IPS DF 19.7 (cell line): ENCODE data around the gene IL18BP.

Experiments
- DNase-seq: peaks from one replicate; pipeline ENCODE4 v3.0.0-alpha.2; 2013; ENCODE audit warnings: low read depth, low spot score

Gene IL18BP

DNA sequence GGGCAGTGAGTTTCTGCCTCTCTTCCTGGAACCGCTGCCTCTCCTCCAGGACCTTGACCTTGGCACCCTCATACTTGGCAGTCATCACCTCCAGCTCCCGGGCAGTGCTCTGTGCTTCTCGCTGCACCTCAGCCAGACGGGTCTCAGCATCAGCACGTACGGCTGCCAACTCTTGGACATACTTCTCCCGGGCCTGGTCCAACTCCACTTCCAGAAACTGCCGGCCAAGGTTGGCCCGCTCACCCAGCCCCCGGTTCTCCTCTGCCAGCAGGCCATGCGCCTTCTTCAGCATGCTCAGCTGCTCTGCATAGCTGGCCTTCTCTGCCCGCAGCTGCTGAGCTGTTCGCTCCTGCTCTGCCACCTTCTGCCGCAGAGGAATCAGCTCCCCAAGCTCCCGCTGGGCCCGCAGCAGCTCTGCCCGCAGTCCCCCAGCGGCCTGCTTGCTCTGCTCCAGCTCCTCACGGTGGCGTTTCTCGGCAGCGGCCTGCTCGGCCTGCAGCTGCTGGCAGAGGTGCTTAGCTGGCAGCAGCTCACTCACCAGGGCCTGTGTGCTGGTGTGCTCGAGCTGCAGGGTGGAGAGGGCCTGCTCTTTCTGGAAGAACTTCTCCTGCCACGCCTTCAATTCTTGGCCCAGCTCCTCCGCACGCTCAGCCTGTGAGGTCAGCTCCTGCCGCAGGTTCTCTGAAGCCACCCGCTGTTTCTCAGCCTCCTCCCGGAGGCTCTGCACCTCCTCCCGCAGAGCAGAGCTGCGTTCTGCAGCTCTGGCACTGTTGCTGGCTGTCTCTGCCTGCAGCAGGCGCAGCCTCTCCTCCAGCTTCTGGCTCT is 14.4 kb downstream of the IL18BP start:
- DNase-seq = no peak

DNA sequence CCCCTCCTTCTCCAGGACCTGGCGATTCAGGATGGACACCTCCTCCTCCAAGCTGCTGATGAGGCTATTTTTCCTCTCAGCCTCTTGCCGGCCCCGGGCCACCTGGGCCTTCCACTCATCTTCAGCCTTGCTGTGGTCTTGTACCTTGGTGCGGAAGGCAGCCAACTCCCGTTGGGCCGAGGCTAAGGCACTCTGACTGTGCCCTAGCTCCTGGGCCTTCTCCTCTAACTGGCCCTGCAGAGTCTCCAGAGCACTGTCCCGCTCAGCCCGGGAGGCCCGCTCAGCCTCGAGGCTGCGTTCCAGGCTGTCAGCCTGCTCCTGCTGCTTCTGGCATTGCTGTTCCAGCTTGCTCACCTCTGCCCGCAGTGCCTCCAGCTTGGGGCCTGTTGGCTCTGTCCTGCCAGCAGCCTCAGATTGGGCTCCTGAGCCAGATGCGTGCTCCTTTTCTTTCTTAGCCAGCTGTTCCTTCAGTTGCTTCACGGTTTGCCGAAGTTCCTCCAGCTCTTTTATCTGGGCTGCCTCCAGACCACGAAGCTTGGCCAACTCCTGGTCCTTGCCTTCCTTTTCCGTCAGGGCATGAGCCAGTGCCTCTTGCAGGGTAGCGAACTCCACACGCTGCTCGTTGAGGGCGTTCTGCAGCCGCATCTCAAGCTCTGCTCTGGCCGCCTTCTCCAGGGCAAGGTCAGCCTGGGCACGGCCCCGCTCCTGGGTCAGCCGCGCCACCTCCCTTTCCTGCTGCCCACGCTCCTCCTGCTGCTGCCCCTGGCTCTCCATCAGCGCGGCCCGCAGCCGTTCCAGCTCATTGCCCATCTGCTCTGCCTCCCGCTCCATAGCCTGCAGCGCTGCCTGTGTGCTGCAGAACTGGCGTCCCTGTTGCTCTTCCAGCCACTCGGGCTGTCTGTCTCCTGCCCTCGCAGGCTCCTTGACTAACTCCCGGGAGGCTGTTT is 15.3 kb downstream of the IL18BP start:
- DNase-seq = no peak

DNA sequence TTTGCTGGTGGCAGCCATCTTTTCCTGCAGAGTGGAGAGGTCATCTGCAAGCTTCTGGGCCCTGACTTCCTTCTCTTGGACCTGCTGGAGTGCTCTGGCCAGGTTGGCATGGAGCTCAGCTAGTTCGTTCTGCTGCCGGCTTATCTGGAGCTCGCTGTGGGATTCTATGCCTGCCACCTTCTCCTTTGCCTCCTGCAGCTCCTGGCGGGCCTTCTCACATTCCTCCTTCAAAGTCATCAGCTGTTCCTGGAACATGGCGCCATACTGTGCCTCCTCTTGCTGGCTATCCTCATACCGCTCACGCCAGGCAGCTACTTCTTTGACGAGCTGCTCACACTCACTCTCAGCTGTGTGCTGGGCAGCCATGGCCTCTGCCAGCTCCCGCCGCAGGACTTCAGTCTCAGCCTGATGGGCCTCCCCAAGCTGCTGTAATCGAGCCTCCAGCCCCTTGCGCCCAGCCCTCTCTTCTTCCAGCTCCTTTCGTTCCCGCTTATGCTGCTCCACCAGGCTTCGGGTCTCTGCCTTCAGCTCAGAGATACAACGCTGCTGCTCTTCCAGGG is 16.1 kb downstream of the IL18BP start:
- no peak for DNase-seq

DNA sequence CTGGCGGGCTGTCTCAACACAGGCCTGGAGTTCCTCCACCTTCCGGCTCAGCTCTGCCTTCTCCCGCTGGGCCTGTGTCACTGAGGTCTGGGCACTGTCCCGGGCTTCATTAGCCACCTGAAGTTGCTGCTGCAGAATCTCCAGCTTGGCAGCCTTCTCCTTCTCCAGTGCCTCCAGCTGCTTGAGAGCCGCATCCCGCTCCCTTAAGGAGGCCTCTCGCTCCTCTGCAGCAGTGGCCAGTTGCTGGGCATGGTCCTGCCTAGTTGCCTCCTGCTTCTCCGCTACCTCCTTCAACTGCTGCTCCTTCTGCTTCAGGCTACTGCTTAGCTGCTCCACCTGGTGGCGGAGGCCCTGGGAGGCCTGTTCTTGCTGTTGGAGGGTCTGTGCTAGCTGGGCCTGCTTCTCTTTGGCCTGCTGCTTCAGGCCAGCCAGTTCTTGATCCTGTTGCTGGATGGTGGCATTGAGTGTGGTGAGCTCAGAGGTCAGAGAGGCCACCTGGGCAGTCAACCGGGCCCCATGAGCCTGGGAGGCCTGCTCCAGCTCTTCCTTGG is 16.9 kb downstream of the IL18BP start:
- DNase-seq = no peak

DNA sequence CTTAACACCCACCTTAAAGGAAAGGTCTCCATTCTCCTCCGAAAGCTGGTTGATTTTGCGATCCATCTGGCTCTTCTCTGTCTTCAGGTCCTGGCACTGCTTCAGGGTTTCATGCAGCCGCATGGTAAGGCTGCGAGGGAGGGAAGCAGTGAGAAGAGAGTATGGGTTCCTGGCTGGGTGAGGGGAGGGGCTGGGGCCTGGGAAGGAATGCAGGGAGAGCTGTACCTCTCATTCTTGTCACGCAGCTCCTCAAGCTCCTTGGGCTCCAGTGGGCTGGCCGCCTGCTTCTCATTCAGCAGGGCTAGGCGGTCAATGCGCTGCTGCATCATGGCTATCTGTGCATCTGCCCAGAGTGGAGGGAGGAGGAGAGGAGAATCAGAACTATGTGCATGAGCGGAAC is 19.5 kb downstream of the IL18BP start:
- DNase-seq = no peak

DNA sequence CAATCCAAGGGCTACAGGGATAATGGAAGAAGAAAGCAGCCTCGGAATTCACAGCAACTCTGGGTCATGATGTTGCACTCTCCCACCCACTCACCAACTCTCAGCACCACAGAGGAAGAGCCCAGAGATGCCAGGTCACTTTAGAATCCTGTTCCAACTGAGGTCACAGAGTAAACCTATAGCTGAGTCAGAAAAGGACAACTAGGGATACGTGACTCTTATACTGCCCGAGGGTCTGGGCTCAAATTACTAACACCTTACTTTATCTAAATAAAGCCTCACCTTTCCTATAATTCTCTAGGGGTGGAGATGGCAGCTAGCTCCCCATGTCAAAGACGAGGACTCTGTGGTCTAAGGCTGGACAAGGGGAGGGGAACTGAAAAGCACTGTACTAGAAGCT is 24.6 kb downstream of the IL18BP start:
- no peak for DNase-seq

DNA sequence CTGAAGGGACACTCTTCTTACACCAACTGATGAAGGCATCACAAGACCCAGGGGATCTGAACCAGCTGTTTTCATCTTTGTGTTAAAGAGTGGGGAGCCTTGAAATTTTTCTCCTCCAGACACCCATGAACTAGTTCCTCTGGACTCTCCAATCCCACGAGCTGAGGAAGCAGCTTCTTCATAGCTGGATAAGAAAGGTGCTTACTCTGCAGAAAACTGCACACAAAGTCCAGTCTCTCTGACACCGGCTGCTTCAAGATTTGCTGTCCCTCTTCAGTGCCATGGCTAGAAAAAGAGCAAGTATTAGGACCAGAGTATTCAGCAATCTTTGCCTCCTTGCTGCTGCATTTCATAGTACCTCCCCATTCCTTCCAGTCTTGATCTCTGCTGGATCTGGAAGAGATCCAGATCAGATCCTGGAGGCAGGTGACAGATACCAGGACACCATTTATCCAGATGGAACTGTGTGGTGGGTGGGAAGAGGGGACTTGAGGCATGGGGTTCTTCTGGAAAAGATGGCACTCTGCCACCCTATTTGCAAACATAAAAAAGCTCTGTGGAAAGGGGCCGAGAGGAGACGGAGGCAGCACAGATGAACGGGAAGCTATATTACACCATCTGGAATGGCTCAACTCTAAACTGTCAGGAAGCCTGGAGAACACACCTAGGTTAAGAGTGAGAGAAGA is 25.5 kb downstream of the IL18BP start:
- no peak for DNase-seq

DNA sequence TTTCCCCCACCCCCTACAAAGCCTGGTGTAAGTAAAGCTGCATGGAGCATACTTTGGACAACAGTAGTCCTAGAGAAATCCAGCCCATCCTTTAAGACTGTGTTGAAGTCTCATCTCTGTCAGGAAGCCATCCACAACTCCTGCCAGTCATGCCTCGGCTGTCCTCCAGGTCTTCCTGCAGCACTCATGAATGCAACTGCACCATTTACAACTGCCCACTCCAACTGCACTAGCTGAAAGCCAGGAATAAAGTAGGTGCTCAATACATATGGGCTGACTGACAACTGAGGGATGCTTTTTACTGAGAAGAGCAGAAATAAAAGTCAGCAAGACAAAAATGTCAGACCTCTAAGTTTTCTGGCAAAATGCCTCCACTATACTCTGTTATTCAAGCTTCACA is 27.4 kb downstream of the IL18BP start:
- no peak for DNase-seq

DNA sequence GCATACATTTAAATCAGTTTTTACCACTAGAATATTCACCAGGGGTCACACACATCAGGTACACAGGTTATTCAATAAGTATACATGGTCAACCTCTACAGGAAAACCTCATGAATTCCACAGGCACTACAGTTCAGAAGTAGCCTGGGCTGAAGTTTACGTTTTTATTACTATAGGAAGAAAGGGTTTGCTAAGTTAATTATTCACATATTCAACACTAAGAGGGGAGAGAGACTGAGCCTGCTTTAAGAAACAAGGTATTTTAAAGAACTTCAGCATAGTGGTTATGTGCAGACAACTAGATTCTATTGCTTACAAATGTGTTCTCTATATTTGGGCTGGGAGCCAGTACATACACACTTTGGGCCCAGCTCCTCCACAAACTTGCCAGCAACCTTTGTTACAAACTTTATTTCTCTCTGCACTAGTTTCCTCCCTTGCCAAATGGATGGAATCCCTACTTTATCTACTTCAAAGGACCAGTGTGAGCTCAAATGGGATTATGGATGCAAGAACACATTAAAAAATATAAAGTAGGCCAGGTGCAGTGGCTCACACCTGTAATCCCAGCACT is 31.9 kb downstream of the IL18BP start:
- no peak for DNase-seq

DNA sequence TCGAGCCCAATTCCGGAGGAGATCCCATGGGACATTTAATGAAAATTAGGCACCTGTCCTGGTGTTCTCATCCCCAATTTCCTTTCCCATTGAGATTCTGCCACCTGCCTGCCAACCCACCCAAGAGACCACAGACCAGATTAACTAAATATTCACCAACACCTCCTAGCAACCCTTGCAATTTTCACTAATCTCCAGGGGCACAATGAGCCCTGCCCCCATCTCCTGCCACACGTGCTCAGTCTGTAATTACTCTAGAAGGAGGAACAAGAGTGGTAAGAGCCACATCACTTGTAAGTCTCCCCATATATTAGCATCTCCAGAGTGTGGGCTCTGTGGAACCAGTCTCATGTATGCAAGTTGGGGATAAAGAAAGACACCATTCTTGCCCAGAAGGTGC is 38.0 kb downstream of the IL18BP start:
- no peak for DNase-seq

DNA sequence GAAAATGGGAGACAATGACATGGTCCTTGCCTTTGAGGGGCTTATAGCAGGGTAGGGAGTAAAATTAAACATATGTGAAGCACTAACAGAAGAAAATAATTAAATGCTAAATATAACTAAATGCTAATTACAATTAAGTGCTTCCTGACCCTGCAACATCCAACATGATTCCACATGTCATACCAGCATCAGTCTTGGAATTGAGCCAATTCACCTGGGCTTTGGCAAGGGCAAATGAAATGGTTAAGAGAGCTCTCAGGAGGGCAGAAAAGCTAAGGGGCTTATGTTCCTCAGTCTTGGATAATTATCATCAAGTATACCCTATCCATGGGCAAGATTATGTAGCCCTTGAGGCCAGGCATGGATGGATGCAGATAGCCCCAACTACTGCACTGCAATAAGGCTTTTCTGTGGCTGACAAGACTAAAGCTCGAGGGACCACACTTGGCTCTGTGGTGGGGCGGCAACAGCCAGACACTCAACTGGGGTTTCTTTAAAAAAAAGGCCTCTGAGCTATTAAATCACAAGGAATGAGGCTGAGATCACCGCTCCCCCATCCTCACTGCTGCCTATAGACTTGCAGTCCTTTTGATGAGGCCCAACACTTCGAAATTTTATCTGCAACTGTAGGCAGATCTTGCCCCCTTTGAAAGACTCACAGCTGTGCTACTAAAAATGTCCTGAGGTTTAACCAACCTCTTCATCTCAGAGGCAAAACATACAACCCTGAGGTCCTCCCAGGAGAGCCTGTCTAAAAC is 39.0 kb downstream of the IL18BP start:
- no peak for DNase-seq

DNA sequence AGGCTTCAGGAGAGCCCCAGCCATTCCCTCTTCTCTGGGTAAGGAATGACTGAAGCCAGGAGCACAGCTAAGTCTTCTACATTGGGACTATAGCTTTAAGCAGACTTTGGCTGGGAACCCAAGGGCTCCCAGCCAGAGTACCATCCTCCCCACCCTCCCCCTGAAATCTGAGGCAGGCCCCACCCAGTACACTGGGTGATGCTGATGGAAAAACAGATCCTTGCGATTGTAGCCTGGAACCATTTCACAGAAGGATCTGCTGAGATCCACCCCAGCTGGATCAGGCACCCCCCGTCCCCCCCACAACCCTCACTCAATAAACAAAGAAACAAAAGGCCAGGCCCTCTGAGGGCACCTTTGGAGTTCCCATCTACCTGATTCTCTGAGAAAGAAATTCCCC is 39.8 kb downstream of the IL18BP start:
- DNase-seq = no peak

DNA sequence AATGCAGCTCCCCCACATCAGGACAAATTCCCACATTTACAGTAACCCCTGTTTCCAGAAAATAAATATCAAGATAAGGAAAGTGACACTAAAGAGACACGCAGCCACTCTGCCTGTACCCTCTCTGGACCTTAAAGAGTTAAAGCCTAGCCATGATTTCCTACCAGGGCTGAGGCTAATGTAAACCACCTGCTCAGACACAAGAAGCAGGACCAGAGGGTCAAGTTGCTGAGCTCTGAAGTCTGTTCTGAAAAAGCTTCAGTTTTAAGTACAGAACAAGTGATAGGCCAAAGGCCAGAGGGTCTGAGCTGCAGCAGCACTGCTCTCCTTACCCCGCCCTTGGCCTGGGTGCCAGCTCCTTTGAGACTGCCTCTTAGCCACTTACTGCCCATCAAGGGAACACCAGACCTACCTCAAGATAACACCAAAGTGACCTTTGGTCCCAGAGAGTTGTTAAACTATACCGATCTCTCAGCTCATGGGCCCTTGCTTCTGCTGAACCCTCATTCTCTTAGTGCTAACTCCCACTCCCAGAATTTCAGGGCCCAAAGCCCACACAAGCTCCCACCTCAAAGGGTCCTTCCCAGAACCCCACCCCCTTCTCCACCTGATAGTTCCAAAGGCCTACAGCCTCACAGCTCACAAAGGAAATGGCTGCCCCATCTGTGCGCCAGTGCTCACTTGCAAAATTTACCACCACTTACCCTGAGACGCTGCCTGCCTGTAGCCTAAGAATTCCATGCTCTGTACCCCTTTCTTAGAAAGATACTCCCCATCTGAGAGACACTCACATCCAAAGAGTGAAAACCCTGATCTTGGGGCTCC is 40.5 kb downstream of the IL18BP start:
- no peak for DNase-seq

DNA sequence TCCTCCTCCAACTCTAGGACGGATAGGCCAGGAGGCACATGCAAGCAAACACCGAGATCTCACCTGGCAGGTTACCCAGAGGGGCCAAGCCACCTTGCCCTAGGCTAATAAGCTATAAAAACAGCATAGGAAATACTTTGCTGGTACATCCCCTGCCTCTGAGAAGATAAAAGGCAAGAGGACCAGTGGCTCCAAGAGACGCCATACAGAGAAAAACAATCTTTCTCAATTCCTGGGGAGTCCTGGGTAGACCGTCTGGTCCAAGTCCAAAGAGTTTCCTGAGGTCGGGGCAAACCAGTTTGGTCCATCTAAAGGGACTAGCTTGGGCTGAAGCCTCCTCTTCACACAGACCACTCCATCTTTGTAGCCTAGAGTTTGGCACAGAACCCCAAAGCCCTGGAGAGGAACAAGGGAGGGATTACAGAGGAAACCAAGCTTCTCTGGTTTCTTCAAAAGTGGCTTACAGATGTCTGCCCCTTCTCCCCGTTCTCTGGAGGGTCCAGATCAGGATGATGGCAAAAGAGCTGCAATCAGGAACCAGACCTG is 41.2 kb downstream of the IL18BP start:
- no peak for DNase-seq

DNA sequence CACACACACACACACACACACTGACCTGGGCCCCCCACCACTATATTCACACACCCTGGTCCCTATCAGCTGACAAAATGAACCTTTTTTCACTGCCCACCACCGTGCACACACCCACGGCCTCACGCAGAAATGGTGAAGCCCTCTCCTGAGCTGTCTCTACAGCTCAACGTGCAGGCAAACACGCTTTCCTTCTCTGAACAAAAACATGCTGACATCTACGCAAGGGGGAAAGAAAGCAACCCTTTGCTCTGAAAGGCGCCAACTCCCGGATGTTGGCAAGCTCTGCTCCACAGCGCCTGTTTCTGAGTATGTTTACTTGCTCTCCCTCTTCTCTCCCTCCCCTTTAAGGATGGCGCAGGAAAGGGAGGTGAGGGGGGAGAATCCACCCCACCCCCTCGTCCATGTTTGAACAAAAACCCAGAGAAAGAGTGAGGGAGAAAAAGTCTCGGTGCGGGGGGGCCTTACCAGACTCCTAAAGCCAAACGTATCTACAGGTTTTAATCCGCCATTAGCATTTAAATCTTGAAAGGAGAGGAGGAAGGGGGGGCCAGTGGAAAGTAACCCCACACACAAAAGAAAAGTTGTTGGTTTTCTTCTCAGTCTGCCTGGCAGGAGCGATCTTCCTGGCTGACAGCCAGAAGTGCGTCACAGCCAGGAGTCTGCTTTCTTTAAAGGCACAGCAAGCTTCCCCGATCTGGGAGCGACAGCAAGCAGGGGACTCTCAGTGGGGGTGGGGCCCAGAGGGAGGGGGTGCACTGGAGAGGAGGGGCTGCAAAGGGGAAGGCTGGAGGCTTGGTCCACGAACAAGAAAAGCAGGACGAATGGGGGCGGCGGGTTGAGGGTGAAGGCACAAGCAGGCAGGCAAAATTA is 42.0 kb downstream of the IL18BP start:
- no peak for DNase-seq

DNA sequence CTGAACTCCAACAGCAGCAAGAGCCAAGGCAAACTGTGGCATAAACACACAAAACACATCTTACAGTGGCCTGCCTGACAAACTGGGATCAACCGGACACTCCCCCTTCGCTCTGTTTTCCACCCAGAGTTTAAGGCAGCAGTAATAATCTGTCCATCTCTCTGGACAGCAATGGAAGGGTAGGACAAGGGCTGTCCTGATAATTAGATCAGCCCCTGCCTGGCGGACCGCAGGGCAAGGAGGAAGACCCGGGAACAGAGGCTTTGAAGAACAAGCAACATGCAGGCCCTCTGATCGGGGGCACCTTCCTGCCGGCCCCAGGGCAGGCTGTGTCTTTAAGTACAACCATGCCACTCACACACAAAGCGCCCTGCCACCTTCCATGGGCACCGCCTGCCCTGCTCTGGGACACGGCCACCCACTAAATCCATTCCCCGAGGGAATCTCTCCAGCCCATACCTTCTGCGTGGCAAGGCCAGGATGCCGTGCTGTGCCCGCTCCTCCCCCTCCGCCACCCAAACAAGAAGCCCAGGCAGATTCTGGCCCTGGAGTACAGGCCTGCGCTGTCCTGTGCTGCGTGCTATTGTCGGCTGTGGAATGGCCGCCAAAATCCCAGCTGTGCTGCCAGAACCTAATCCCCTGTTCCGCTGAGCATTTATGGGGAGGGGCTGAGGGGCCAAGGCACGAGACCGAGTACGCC is 42.8 kb downstream of the IL18BP start:
- no peak for DNase-seq

DNA sequence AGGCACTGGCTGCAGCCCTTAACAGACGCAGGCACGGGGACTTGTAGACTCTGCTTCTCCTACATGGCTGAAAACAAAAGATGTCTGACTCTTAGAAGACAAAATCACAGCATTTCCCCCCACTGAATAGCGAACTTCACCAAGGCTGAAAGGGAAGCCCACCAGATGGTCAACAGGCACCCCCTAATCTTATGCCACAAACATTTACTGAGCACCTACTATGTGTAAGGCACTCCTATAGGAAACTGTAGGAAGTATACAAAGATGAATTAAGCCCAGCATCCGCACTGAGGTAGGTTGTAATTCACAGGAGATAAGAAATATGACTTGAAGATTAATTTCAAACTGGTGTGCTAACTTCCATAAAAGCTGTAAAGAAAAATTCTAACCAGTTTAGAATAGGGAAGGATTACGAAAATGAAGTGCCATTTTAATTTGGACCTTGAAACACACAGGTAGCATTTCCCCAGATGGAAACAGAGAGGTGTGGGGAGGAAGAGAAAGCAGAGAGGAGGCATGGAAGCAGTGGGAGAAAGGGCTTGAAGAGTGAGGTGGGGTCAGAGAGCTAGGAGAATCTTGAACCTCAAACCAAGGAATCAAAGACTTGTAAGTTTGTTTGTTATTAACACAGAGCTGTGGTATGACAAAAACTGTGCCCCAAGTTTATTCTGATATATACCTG is 43.5 kb downstream of the IL18BP start:
- DNase-seq = no peak
